Activated T-cell treated with anti-CD3 and anti-CD28 coated beads, Interleukin-2, amount 50 U/mL, for 4 hours (primary cell): ENCODE data around the gene GRK1. TPM values are rescaled to one million over a fixed set of nuclear protein-coding genes. Genes with fewer than 3 reads are reported as not detected.
"Not testable (repeated sequence)": the region's sequence is repeated elsewhere in the genome, so short reads cannot be mapped to it uniquely, and the experiment has no call there.

Source experiments
- ATAC-seq, 2 donors: fragments of 200-7000 bp; cut with Tn5 transposase; one replicate each; pipeline ENCODE4 v1.10.0; 2021
- DNase-seq: peaks from one replicate; pipeline ENCODE4 v3.0.0-alpha.2; 2020
- H3K27me3 Mint-ChIP-seq: one replicate; pipeline ENCODE4 v1.8.0; 2021; ENCODE audit warnings: low read depth, mixed read lengths
- H3K36me3 Mint-ChIP-seq: one replicate; pipeline ENCODE4 v1.8.0; 2022; ENCODE audit warnings: mixed read lengths; ENCODE audit not compliant: insufficient read depth
- H3K4me1 Mint-ChIP-seq: one replicate; pipeline ENCODE4 v1.8.0; 2021; ENCODE audit warnings: low read depth, mixed read lengths
- H3K4me3 Mint-ChIP-seq: one replicate; pipeline ENCODE4 v1.8.0; 2021; ENCODE audit warnings: mild to moderate bottlenecking, moderate library complexity, mixed read lengths
- H3K9me3 Mint-ChIP-seq: one replicate; pipeline ENCODE4 v1.8.0; 2021; ENCODE audit warnings: mixed read lengths
- total RNA-seq, 3 donors: library from RNA; stranded (reverse); gene quantifications; one replicate each; pipeline ENCODE4 v1.2.1, GENCODE V29; 2021

The GRK1 gene
- total RNA-seq, 3 donors from 2014 or later: 0.05 TPM; not detected in 2

- DNase-seq: no peak
- Mint-ChIP-seq H3K4me3 (no peak overlapping the region), H3K27me3 (no peaks in the 10 kb centered on the region)
These were observed 55.9 kb downstream of the GRK1 start for GRCh38 chr13:113722921-113723320.

GRCh38 chr13:113723410-113724015 is 56.5 kb downstream of the GRK1 start:
- ATAC-seq: no peak
- Mint-ChIP-seq H3K4me1 (peaks cover 17% of the 10 kb centered on the region), H3K27me3 (peaks cover 2% of the 10 kb centered on the region), H3K36me3 (no peaks in the 10 kb centered on the region), H3K9me3 (no peaks in the 10 kb centered on the region), H3K4me3 (no peak overlapping the region)
- no peak for DNase-seq

More at GRCh38 chr13:113722921-113723320, 55.9 kb downstream of the GRK1 start:
- no peaks in the 10 kb centered on the region for H3K9me3 Mint-ChIP-seq
- ATAC-seq: no peak
- no peaks in the 10 kb centered on the region for H3K36me3 Mint-ChIP-seq
- H3K4me1 Mint-ChIP-seq: peaks cover 17% of the 10 kb centered on the region

- H3K4me1 Mint-ChIP-seq: peaks cover 17% of the 10 kb centered on the region
- no peaks in the 10 kb centered on the region for H3K36me3 Mint-ChIP-seq
- DNase-seq (no peak), ATAC-seq (no peak)
- H3K9me3 Mint-ChIP-seq: no peaks in the 10 kb centered on the region
- H3K4me3 Mint-ChIP-seq: peak overlapping the region; percentile 74
- H3K27me3 Mint-ChIP-seq: peaks cover 7% of the 10 kb centered on the region
These were observed 57.2 kb downstream of the GRK1 start for GRCh38 chr13:113724016-113724758.

GRCh38 chr13:113724780-113725315 is 57.8 kb downstream of the GRK1 start:
- H3K9me3 Mint-ChIP-seq: no peaks in the 10 kb centered on the region
- H3K4me1 Mint-ChIP-seq: peaks cover 17% of the 10 kb centered on the region
- peak overlapping the region; percentile 74 for H3K4me3 Mint-ChIP-seq
- DNase-seq (peak; percentile 84), ATAC-seq (peak; percentile 94 to 97)
- no peaks in the 10 kb centered on the region for H3K36me3 Mint-ChIP-seq
- peaks cover 13% of the 10 kb centered on the region for H3K27me3 Mint-ChIP-seq

- not testable (repeated sequence) for ATAC-seq, H3K36me3 Mint-ChIP-seq, H3K9me3 Mint-ChIP-seq, H3K4me3 Mint-ChIP-seq
- H3K27me3 Mint-ChIP-seq: peaks cover 14% of the 10 kb centered on the region
- DNase-seq: peak; percentile 74
- peaks cover 17% of the 10 kb centered on the region for H3K4me1 Mint-ChIP-seq
These were observed 58.5 kb downstream of the GRK1 start for GRCh38 chr13:113725329-113726105.

- H3K27me3 Mint-ChIP-seq: peaks cover 20% of the 10 kb centered on the region
- not testable (repeated sequence) for ATAC-seq, H3K9me3 Mint-ChIP-seq, DNase-seq, H3K36me3 Mint-ChIP-seq
- H3K4me3 Mint-ChIP-seq: peak overlapping the region; percentile 56
- H3K4me1 Mint-ChIP-seq: peaks cover 17% of the 10 kb centered on the region
These were observed 59.2 kb downstream of the GRK1 start for GRCh38 chr13:113726106-113726821.

- ATAC-seq (no peak), DNase-seq (no peak)
- peak overlapping the region; percentile 56 for H3K4me3 Mint-ChIP-seq
- no peaks in the 10 kb centered on the region for H3K36me3 Mint-ChIP-seq
- no peaks in the 10 kb centered on the region for H3K9me3 Mint-ChIP-seq
- H3K4me1 Mint-ChIP-seq: peaks cover 17% of the 10 kb centered on the region
- peaks cover 20% of the 10 kb centered on the region for H3K27me3 Mint-ChIP-seq
These were observed 60.0 kb downstream of the GRK1 start for GRCh38 chr13:113726961-113727411.

- no peaks in the 10 kb centered on the region for H3K36me3 Mint-ChIP-seq
- no peaks in the 10 kb centered on the region for H3K9me3 Mint-ChIP-seq
- DNase-seq: no peak
- H3K4me3 Mint-ChIP-seq: no peak overlapping the region
- peaks cover 20% of the 10 kb centered on the region for H3K27me3 Mint-ChIP-seq
- ATAC-seq: no peak
- peaks cover 14% of the 10 kb centered on the region for H3K4me1 Mint-ChIP-seq
These were observed 61.6 kb downstream of the GRK1 start for GRCh38 chr13:113728571-113729054.

GRCh38 chr13:113729187-113730019 is 62.4 kb downstream of the GRK1 start:
- H3K36me3 Mint-ChIP-seq: no peaks in the 10 kb centered on the region
- no peak overlapping the region for H3K4me3 Mint-ChIP-seq
- H3K9me3 Mint-ChIP-seq: no peaks in the 10 kb centered on the region
- DNase-seq (no peak), ATAC-seq (no peak)
- H3K27me3 Mint-ChIP-seq: peaks cover 20% of the 10 kb centered on the region
- H3K4me1 Mint-ChIP-seq: peaks cover 11% of the 10 kb centered on the region

- ATAC-seq (no peak), DNase-seq (no peak)
- no peaks in the 10 kb centered on the region for H3K36me3 Mint-ChIP-seq
- H3K9me3 Mint-ChIP-seq: no peaks in the 10 kb centered on the region
- peaks cover 20% of the 10 kb centered on the region for H3K27me3 Mint-ChIP-seq
- H3K4me1 Mint-ChIP-seq: peaks cover 8% of the 10 kb centered on the region
- no peak overlapping the region for H3K4me3 Mint-ChIP-seq
These were observed 63.3 kb downstream of the GRK1 start for GRCh38 chr13:113730258-113730691.

GRCh38 chr13:113730831-113731191 is 63.8 kb downstream of the GRK1 start:
- Mint-ChIP-seq H3K27me3 (peaks cover 20% of the 10 kb centered on the region), H3K4me3 (no peak overlapping the region), H3K4me1 (peaks cover 8% of the 10 kb centered on the region), H3K36me3 (no peaks in the 10 kb centered on the region), H3K9me3 (no peaks in the 10 kb centered on the region)
- ATAC-seq (no peak), DNase-seq (no peak)

- no peaks in the 10 kb centered on the region for H3K36me3 Mint-ChIP-seq
- H3K4me3 Mint-ChIP-seq: no peak overlapping the region
- ATAC-seq: no peak
These were observed 64.5 kb downstream of the GRK1 start for GRCh38 chr13:113731192-113732175.

More at GRCh38 chr13:113731192-113732175, 64.5 kb downstream of the GRK1 start:
- peaks cover 6% of the 10 kb centered on the region for H3K4me1 Mint-ChIP-seq
- no peaks in the 10 kb centered on the region for H3K9me3 Mint-ChIP-seq
- no peak for DNase-seq
- peaks cover 20% of the 10 kb centered on the region for H3K27me3 Mint-ChIP-seq
